Measurements from ENCODE around the gene COQ7. TPM values are rescaled to one million over a fixed set of nuclear protein-coding genes. Genes with fewer than 3 reads are reported as not detected.

The COQ7 gene
- total and polyA plus RNA-seq, 10 donors = 6.6 to 23.4 (median 13.0) TPM

DNA sequence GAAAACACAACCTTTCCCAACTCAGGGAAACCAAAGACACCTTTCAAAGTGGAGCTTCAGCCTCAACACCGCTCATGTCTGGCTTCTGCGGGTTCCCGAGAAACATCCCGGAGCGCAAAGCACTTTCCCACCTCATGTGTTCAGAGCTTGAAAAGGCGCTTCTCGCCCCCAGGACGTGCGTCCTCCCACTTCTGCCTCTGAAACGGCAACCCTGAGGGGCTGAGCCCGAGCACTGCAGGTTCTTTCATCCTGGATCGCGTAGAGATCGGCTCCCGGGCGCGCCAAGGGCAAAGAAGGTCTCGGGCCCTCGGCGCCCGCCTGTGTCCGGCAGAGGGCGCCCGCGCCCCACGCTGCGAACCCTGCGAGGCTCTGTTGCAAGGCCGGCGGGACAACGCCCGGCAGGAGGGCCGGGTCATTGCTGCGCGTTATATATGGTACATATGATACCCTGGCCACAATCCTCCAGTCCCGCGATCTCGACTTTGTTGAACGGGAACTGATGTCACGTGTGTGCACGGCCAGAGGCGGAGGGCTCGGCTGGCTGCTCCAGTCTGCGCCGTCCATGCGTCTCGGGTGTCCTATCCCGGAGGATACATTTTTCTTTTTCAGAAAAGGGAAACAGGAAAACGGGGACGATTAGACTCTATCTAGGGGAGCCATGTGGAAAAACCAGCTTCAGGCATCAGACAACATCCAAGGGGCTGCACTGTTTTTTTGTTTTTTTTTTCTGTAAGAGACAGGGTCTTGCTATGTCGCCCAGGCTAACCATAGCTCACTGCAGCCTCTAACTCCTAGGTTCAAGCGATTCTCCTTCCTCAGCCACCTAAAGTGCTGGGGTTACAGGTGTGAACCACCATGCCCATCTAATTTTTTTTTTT is 19.1 kb downstream of the COQ7 start:
- TF ChIP-seq CTCF (IDR thresholded peaks at IDR 0.05 in 8 of 11, conservative IDR thresholded peaks at IDR 0.05 in 3 of 11) (peak; percentile 85 to 99 (median 98)), POLR2AphosphoS5 (IDR thresholded peaks at IDR 0.05) (peak; percentile 59 to 83 (median 61)), POLR2A (IDR thresholded peaks at IDR 0.05) (no peak)
- peak; percentile 96 for DNase-seq
- Histone ChIP-seq H3K4me1 (peaks cover 6 to 17% (median 12%) of the 10 kb centered on the region in 6 donors), H3K27ac (peak overlapping the region in 1 of 8 donors; percentile 46), H3K9me3 (peaks cover 0 to 1% (median 0%) of the 10 kb centered on the region in 8 donors), H3K4me3 (peak overlapping the region; percentile 18 to 63 (median 28)), H3K36me3 (peaks cover 0 to 9% (median 3%) of the 10 kb centered on the region in 6 donors), H3K27me3 (replicated peaks in 1 of 7) (peaks cover 0 to 21% (median 0%) of the 10 kb centered on the region in 7 donors)
- 6 to 17% (median 8%) methylated on average over 24 to 52 of the region's 52 CpGs for WGBS, 5 donors
- intact Hi-C loops (cut with DNase I; ENCODE audit: low total_unique reads) = loop anchor here (2.0 to 10.0 kb wide), 3 partner anchors 88 to 416 kb away; no protein-coding TSS in a partner anchor

DNA sequence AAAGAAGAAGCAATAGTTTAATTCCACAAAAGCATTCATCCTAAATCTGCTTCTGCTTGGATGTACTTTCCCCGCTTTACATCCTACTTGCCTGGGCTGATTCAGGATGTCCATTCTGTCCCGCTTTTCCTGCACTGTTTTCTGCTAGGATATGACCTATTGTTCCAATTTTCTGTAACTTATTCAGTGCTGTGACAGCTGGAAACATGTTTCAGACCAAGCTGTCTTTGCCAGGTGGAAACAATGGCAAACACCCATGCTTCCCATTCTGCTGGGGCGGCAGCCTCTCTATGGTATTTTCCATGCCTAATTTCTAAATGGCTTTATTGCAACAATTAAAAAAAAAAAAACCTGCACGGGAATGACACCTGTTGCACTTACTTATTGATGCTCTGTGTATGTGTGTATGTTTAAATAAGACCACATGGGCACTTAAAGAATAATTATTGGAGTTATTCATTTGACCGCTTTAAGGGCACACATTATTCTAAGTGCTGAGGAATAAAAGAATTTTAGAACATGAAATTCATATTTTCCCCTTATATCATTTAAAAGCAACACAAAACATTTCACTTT is 21.0 kb downstream of the COQ7 start:
- DNase-seq = no peak
- Histone ChIP-seq H3K36me3 (no peaks in the 10 kb centered on the region), H3K27ac (no peak overlapping the region), H3K27me3 (replicated peaks in 1 of 7) (peaks cover 0 to 21% (median 0%) of the 10 kb centered on the region in 7 donors), H3K4me3 (no peak overlapping the region), H3K4me1 (peaks cover 6 to 17% (median 12%) of the 10 kb centered on the region in 6 donors), H3K9me3 (peaks cover 0 to 5% (median 0%) of the 10 kb centered on the region in 8 donors)
- TF ChIP-seq POLR2A (IDR thresholded peaks at IDR 0.05) = no peak
- TF ChIP-seq CTCF (IDR thresholded peaks at IDR 0.05 in 8 of 11, conservative IDR thresholded peaks at IDR 0.05 in 3 of 11) = no peak
- no peak for TF ChIP-seq POLR2AphosphoS5 (IDR thresholded peaks at IDR 0.05)
- 81 to 92% (median 86%) methylated on average over 5 of the region's 5 CpGs for WGBS, 5 donors
- intact Hi-C loops (cut with DNase I; ENCODE audit: low total_unique reads) = loop anchor here (5.0 to 10.0 kb wide), 2 partner anchors 86 to 414 kb away; no protein-coding TSS in a partner anchor

DNA sequence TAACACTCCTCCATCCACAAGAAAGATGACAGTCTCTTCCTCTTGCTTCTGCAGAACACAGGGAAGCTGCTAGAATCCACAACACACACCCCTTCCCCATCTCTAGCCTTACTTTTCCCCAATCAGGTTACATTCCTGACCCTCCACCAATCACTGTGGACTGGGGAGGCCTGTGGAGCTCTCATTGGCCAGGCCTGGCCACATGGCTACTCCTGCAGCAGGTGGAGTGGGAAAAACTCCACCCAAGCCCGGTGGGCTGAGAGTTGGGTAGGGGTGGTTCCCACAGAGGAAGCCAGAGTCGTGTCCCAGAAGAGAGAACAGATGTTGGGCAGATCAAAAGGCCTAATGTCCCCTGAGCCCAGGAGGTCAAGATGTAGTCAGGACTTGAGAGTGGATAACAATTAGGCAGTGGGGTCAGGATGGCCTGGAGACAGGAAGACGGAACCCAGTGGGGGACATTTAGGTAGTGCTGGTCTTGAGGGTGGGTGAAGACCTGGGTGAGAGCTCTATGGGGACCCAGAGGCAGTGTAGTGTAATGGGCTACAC is 22.1 kb downstream of the COQ7 start:
- TF ChIP-seq POLR2AphosphoS5 (IDR thresholded peaks at IDR 0.05) (no peak), CTCF (IDR thresholded peaks at IDR 0.05 in 8 of 11, conservative IDR thresholded peaks at IDR 0.05 in 3 of 11) (no peak), POLR2A (IDR thresholded peaks at IDR 0.05) (no peak)

More for the DNA sequence above, 22.1 kb downstream of the COQ7 start:
- no peak overlapping the region for H3K4me3 ChIP-seq
- no peak for DNase-seq
- H3K27ac ChIP-seq = no peak overlapping the region
- peaks cover 6 to 17% (median 12%) of the 10 kb centered on the region in 6 donors for H3K4me1 ChIP-seq
- no peaks in the 10 kb centered on the region for H3K36me3 ChIP-seq
- WGBS, 5 donors = 66 to 84% (median 78%) methylated on average over 3 of the region's 3 CpGs
- intact Hi-C loops (cut with DNase I; ENCODE audit: low total_unique reads) = loop anchor here (5.0 to 10.0 kb wide), 2 partner anchors 85 to 413 kb away; no protein-coding TSS in a partner anchor
- peaks cover 0 to 21% (median 0%) of the 10 kb centered on the region in 7 donors for H3K27me3 ChIP-seq (replicated peaks in 1 of 7)
- H3K9me3 ChIP-seq = peaks cover 0 to 5% (median 0%) of the 10 kb centered on the region in 8 donors

Measured in spleen (tissue), 11 donors.